ENCODE results near the gene HHAT.

The HHAT gene

GRCh38 chr1:210715072-210715471 is 386.4 kb downstream of the HHAT start:
- no peak for TF ChIP-seq CTCF (conservative IDR thresholded peaks at IDR 0.05; ENCODE audit: low read depth, low read length)
- DNase-seq (ENCODE audit: low read depth) = no peak
- H3K4me3 ChIP-seq (ENCODE audit: low read length) = no peak overlapping the region

DNA sequence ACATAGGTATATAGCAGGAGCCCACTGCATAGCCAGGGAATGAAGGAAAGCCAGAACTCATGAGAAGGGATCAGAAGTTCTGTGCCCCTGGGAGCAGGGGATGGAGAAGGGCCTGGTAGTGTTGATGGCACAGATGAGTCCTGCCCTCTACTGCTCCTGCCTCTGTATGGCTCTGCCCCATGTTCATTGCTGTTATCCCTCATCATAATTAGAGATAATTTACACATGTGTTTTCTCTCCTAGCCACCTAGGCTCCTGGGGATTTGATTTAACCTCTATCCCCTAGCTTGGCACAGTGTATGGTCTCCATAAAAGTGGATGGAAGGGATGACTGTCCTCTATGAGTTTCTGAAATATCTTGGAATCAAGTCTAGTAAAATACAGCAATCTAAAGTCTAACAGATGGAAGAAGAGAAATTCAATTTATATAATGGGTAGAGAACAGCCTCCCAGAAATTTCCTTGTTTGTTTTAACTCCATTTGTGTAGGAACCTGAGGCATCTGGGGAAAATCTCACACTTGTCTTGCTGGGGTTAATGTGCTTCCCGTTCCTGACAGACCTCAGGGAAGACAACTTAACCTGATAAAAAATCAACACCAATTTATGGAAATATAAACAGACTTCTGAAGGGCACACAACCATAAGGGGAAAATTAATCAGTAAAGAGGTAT is 393.8 kb downstream of the HHAT start:
- H3K4me3 ChIP-seq (ENCODE audit: low read length) = no peak overlapping the region
- no peak for DNase-seq (ENCODE audit: low read depth)
- TF ChIP-seq CTCF (conservative IDR thresholded peaks at IDR 0.05; ENCODE audit: low read depth, low read length) = no peak

GRCh38 chr1:210723646-210724045 is 394.9 kb downstream of the HHAT start:
- no peak for TF ChIP-seq CTCF (conservative IDR thresholded peaks at IDR 0.05; ENCODE audit: low read depth, low read length)
- DNase-seq (ENCODE audit: low read depth) = no peak
- H3K4me3 ChIP-seq (ENCODE audit: low read length) = no peak overlapping the region

GRCh38 chr1:210724768-210725167 is 396.1 kb downstream of the HHAT start:
- H3K4me3 ChIP-seq (ENCODE audit: low read length) = no peak overlapping the region
- DNase-seq (ENCODE audit: low read depth) = no peak
- no peak for TF ChIP-seq CTCF (conservative IDR thresholded peaks at IDR 0.05; ENCODE audit: low read depth, low read length)

Data from retinal pigment epithelial cell (primary cell).